Epithelial cell of proximal tubule (primary cell): ENCODE data around the gene SP5. TPM values are rescaled to one million over a fixed set of nuclear protein-coding genes. Genes with fewer than 3 reads are reported as not detected.
"Not testable (repeated sequence)": the region's sequence is repeated elsewhere in the genome, so short reads cannot be mapped to it uniquely, and the experiment has no call there.

Experiments used
- DNase-seq: peaks from one replicate; pipeline ENCODE4 v3.0.0-alpha.2; 2011; ENCODE audit warnings: low read depth
- H3K4me3 ChIP-seq: 2 replicates; pipeline ENCODE4 v1.5.1; 2011; ENCODE audit warnings: low read depth, mild to moderate bottlenecking, low read length
- CTCF ChIP-seq: conservative IDR thresholded peaks from 2 replicates; pipeline ENCODE4 v1.5.1; 2012; ENCODE audit warnings: low read depth, mild to moderate bottlenecking, low read length
- total RNA-seq: library from RNA; depleted of rRNA; stranded (reverse); fragments of >200 nt; gene quantifications from 2 replicates; pipeline ENCODE4 v1.2.3, GENCODE V29; 2015

The SP5 gene
- total RNA-seq, 1 donor from 2014 or later: not detected

GRCh38 chr2:170722301-170722700 lies 7.2 kb downstream of the SP5 start:
- TF ChIP-seq CTCF: no peak
- no peak for DNase-seq
- no peak overlapping the region for H3K4me3 ChIP-seq

DNA sequence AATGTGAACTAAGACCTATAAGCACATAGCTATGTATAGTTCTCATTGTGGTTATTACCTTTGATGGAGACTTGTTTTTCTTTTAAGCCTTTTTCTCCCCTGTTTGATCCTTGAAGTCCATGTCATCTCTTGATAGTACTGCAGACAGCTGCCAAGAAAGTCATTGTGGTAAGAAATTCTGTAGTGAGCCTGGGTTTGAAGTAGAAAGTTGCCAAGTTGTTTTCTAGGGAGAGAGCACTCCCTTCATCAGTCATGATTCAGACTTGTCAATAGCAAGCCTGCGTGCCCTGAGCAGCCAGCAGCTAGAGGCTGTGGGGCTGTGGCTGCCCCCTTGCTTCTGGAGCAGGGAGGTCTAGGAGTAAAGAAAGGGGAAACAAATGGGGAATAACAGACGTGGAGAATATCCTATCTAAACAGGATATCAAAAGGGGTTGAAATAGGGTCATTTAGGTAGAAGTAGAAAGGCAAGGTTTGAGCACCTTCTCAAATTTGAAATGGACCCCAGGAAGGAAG lies 8.4 kb downstream of the SP5 start:
- TF ChIP-seq CTCF: no peak
- no peak overlapping the region for H3K4me3 ChIP-seq
- DNase-seq: no peak

GRCh38 chr2:170733798-170734600 lies 18.9 kb downstream of the SP5 start:
- no peak for TF ChIP-seq CTCF
- no peak for DNase-seq
- no peak overlapping the region for H3K4me3 ChIP-seq

DNA sequence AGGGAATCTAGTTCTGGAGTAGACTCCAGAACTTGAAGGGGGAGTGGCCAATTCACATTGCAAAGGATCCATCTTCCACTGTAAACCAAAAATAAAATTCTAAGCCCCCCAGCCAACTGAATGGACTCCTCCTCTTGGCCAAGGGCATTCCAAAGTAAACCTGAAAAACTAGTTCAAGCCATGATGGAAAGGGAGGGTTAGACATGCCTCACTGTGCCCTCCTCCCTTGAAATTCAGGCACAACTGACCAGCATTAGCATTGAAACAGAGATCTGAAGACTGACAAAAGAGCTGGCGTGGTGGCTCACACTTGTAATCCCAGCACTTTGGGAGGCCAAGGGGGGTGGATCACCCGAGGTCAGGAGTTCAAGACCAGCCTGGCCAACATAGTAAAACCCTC lies 19.5 kb downstream of the SP5 start:
- DNase-seq, H3K4me3 ChIP-seq: not testable (repeated sequence)

DNA sequence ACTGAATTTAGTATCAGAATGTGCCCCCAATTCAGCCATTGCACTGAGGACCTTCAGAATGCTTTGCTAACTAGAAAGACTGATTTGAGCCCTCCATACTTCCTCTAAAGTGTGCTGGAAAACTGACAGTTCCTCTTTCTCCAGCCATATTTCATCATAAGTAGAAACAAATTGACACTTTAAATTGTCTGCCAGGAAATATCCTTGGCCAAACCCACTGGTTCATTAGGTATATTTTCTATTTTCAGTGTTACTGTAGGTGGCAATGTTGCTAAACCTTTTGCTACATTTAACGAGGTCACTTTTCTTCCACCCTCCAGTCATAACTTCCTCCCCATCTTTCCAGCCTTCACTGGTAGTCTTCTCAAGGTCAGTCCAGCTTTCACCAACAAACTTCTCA lies 21.5 kb downstream of the SP5 start:
- TF ChIP-seq CTCF: no peak
- DNase-seq: no peak
- no peak overlapping the region for H3K4me3 ChIP-seq

- no peak for TF ChIP-seq CTCF
- H3K4me3 ChIP-seq: no peak overlapping the region
- DNase-seq: no peak
Observed at GRCh38 chr2:170737406-170737805, 22.3 kb downstream of the SP5 start.

GRCh38 chr2:170737821-170738220 lies 22.7 kb downstream of the SP5 start:
- TF ChIP-seq CTCF: no peak
- DNase-seq: no peak
- H3K4me3 ChIP-seq: no peak overlapping the region
